ENCODE measurements around the gene ASXL1. TPM values are rescaled to one million over a fixed set of nuclear protein-coding genes. Genes with fewer than 3 reads are reported as not detected.

The ASXL1 gene
- total RNA-seq, 1 donor: 68.8 TPM

- H2AFZ ChIP-seq (ENCODE audit: low read length): no peak overlapping the region
- H3K9me3 ChIP-seq (ENCODE audit: low read depth, low read length): no peaks in the 10 kb centered on the region
- peaks cover 3% of the 10 kb centered on the region for H3K4me1 ChIP-seq (ENCODE audit: insufficient read depth, low read length)
- H3K79me2 ChIP-seq (ENCODE audit: insufficient read depth, low read length): peaks cover 9% of the 10 kb centered on the region
- no peak for TF ChIP-seq CTCF (IDR thresholded peaks at IDR 0.05; ENCODE audit: extremely low read depth, low read depth, low read length)
- H4K20me1 ChIP-seq (ENCODE audit: insufficient read depth, low read length): peaks cover 57% of the 10 kb centered on the region
- no peak overlapping the region for H3K4me2 ChIP-seq (ENCODE audit: insufficient read depth, low read length)
- H3K36me3 ChIP-seq (ENCODE audit: insufficient read depth, low read length): peaks cover 39% of the 10 kb centered on the region
- no peak overlapping the region for H3K4me3 ChIP-seq (ENCODE audit: insufficient read depth, low read length)
- H3K27ac ChIP-seq (ENCODE audit: low read depth, low read length): no peak overlapping the region
- DNase-seq (ENCODE audit: insufficient read length, low spot score, missing footprints): peak; percentile 73
- no peaks in the 10 kb centered on the region for H3K27me3 ChIP-seq (ENCODE audit: insufficient read depth, low read length)
These were observed 88.4 kb downstream of the ASXL1 start for GRCh38 chr20:32446301-32447100.

- H3K9me3 ChIP-seq (ENCODE audit: low read depth, low read length): no peaks in the 10 kb centered on the region
- TF ChIP-seq CTCF (IDR thresholded peaks at IDR 0.05; ENCODE audit: extremely low read depth, low read depth, low read length): no peak
- peaks cover 39% of the 10 kb centered on the region for H3K36me3 ChIP-seq (ENCODE audit: insufficient read depth, low read length)
These were observed 89.3 kb downstream of the ASXL1 start for GRCh38 chr20:32447136-32448027.

DNA sequence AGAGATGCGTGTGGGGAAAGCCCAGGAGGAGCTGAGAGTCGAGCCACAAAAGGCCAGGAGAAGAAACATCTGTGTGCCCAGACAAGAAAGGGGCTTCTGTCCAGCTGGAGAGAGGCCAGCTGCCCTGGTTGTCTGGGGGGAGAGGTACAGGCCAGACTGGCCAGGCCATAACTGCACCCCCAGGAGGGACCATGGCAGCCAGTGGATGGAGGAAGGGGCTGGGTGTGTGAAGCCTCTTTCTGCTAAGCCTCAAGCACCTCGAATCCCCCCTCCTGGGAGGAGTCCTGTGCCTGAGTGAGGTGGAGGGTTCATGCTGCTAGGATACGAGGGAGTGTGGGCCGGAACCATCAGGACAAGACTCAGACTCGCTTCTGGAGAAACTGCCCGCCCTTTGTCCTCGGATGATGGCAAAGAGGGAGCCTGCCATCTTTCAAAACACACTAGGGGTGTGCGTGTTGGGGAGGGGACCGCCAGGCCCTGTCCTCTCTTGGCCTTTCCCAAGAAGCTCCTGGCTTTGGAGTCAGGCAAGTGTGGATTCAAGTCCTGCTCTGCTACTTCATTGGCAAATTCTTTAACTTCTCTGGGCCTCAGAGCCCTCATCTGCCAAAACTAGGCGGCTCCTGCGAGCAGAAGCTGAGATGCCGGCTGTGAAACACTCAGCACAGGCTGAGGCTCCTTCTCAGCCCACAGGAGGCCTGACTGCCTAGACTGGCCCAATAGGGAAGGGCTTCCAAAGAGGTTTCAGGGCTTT, 90.3 kb downstream of the ASXL1 start:
- no peak for TF ChIP-seq CTCF (IDR thresholded peaks at IDR 0.05; ENCODE audit: extremely low read depth, low read depth, low read length)
- peak; percentile 78 for DNase-seq (ENCODE audit: insufficient read length, low spot score, missing footprints)
- peaks cover 40% of the 10 kb centered on the region for H3K36me3 ChIP-seq (ENCODE audit: insufficient read depth, low read length)

More at GRCh38 chr20:32447136-32448027, 89.3 kb downstream of the ASXL1 start:
- no peak overlapping the region for H3K27ac ChIP-seq (ENCODE audit: low read depth, low read length)
- H4K20me1 ChIP-seq (ENCODE audit: insufficient read depth, low read length): peaks cover 56% of the 10 kb centered on the region
- H3K4me2 ChIP-seq (ENCODE audit: insufficient read depth, low read length): no peak overlapping the region
- DNase-seq (ENCODE audit: insufficient read length, low spot score, missing footprints): peak; percentile 49
- peaks cover 9% of the 10 kb centered on the region for H3K79me2 ChIP-seq (ENCODE audit: insufficient read depth, low read length)
- peaks cover 3% of the 10 kb centered on the region for H3K4me1 ChIP-seq (ENCODE audit: insufficient read depth, low read length)
- H2AFZ ChIP-seq (ENCODE audit: low read length): no peak overlapping the region
- no peak overlapping the region for H3K4me3 ChIP-seq (ENCODE audit: insufficient read depth, low read length)
- H3K27me3 ChIP-seq (ENCODE audit: insufficient read depth, low read length): no peaks in the 10 kb centered on the region

More for the DNA sequence above, 90.3 kb downstream of the ASXL1 start:
- H3K27ac ChIP-seq (ENCODE audit: low read depth, low read length): no peak overlapping the region
- H3K9me3 ChIP-seq (ENCODE audit: low read depth, low read length): no peaks in the 10 kb centered on the region
- no peak overlapping the region for H2AFZ ChIP-seq (ENCODE audit: low read length)
- H3K4me3 ChIP-seq (ENCODE audit: insufficient read depth, low read length): no peak overlapping the region
- H4K20me1 ChIP-seq (ENCODE audit: insufficient read depth, low read length): peaks cover 48% of the 10 kb centered on the region
- H3K27me3 ChIP-seq (ENCODE audit: insufficient read depth, low read length): no peaks in the 10 kb centered on the region
- H3K4me2 ChIP-seq (ENCODE audit: insufficient read depth, low read length): no peak overlapping the region
- H3K4me1 ChIP-seq (ENCODE audit: insufficient read depth, low read length): peaks cover 3% of the 10 kb centered on the region
- H3K79me2 ChIP-seq (ENCODE audit: insufficient read depth, low read length): peaks cover 7% of the 10 kb centered on the region

Measured in osteoblast (primary cell).